MM.1S (cell line): ENCODE data around the gene PTTG1.

Experiments
- EZH2phosphoT487 ChIP-seq: fragments of 300-600 bp; sonication (generic); IDR thresholded peaks from 2 replicates; pipeline ENCODE4 v1.6.1; 2018; ENCODE audit warnings: antibody characterized with exemption, low read length
- TF ChIP-seq, protein P1 (sequence below): fragments of 300-600 bp; sonication (generic); IDR thresholded peaks from 2 replicates; pipeline ENCODE4 v1.5.1; 2016; ENCODE audit warnings: antibody characterized with exemption, low read length, mixed read lengths

DNA sequence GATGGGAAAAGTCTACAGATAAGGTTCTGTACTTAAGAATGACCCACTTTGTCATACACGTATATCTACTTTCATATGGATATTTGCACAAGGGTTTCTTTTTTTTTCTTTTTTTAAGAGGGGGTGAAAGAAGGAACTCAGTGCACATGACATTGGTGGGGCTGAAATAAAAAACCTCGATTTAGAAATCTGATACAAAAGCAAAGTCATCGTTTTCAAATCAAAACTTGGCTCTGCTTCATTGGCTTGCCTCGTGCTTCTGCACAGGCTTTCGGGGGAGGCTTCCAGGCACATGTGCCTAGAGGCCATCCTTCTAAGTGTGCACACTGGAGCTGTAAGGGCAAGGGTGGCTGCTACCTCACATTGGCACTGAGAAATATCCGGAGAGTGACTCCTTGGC, 31.1 kb downstream of the PTTG1 start:
- no peak for TF ChIP-seq EZH2phosphoT487
- TF ChIP-seq, protein P1, sequence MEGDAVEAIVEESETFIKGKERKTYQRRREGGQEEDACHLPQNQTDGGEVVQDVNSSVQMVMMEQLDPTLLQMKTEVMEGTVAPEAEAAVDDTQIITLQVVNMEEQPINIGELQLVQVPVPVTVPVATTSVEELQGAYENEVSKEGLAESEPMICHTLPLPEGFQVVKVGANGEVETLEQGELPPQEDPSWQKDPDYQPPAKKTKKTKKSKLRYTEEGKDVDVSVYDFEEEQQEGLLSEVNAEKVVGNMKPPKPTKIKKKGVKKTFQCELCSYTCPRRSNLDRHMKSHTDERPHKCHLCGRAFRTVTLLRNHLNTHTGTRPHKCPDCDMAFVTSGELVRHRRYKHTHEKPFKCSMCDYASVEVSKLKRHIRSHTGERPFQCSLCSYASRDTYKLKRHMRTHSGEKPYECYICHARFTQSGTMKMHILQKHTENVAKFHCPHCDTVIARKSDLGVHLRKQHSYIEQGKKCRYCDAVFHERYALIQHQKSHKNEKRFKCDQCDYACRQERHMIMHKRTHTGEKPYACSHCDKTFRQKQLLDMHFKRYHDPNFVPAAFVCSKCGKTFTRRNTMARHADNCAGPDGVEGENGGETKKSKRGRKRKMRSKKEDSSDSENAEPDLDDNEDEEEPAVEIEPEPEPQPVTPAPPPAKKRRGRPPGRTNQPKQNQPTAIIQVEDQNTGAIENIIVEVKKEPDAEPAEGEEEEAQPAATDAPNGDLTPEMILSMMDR, result no peak
